H7 (cell line): ENCODE data around the gene MKLN1. TPM values are rescaled to one million over a fixed set of nuclear protein-coding genes. Genes with fewer than 3 reads are reported as not detected.

ENCODE experiments used
- DNase-seq: peaks from one replicate; pipeline ENCODE4 v3.0.0; 2012
- H3K27me3 ChIP-seq: 2 replicates; pipeline ENCODE4 v1.6.0; 2011; ENCODE audit warnings: mild to moderate bottlenecking, low read length; ENCODE audit not compliant: control insufficient read depth, insufficient read depth
- H3K36me3 ChIP-seq: replicated peaks from 2 replicates; pipeline ENCODE4 v1.5.1; 2011; ENCODE audit warnings: low read length; ENCODE audit not compliant: control insufficient read depth, insufficient read depth
- H3K4me3 ChIP-seq: 2 replicates; pipeline ENCODE4 v1.5.1; 2011; ENCODE audit warnings: low read depth, mild to moderate bottlenecking, control low read depth, low read length, moderate library complexity; ENCODE audit not compliant: insufficient read depth
- total RNA-seq: library from RNA; depleted of rRNA; stranded (reverse); fragments of >200 nt; shearing (Covaris generic); gene quantifications from 2 replicates; pipeline ENCODE4 v1.2.3, GENCODE V29; 2014

Gene MKLN1
- total RNA-seq, 1 experiment from 2014 or later, result 22.9 TPM

DNA sequence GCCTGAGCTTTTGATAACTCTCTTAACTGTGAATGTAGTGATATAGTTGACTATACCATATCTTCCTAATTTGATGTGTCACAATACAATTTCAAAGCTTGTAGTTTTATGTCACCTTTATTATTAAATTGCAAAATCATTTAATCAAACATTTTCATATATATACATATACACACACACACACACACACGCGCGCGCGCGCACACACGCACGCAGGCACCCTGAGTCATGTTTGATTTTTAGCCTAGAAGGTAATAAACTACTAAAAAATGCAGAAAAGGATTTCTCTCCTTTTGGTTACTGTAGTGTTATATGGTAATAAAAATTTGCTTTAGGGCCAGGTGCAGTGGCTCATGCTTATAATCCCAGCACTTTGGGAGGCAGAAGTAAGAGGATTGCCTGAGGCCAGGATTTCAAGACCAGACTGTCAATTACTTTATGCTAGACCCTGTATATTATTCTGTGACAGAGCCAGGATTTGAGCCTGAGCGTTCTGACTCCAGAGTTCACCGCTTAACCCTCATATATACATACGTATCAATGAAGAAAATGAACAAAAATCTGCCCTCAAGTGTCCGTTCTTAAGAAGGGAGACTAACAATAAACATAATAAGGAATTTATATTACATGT, 139.2 kb downstream of the MKLN1 start:
- no peaks in the 10 kb centered on the region for H3K27me3 ChIP-seq
- no peak for DNase-seq
- H3K36me3 ChIP-seq, result peaks cover 10% of the 10 kb centered on the region
- H3K4me3 ChIP-seq, result no peak overlapping the region

DNA sequence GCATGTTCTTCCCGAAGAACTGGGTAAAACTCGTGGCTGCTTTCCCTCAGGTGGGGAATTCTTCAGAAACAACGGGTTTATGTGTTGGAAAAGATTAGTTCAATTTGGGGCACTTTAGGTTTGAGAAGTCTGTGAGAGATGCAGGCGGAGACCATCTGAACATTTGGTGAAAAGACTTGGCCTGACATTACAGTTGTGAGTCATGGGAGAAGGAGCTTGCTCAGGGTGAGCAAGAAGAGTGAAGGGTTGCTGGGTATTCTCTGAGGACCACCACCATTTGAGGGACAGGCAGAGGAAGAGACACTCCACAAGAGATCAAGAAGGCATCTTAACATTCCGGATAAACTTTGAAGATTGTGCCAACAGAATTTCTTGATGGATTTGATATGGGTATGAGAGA, 140.1 kb downstream of the MKLN1 start:
- Histone ChIP-seq H3K27me3 (no peaks in the 10 kb centered on the region), H3K4me3 (no peak overlapping the region), H3K36me3 (peaks cover 10% of the 10 kb centered on the region)
- DNase-seq, result no peak

DNA sequence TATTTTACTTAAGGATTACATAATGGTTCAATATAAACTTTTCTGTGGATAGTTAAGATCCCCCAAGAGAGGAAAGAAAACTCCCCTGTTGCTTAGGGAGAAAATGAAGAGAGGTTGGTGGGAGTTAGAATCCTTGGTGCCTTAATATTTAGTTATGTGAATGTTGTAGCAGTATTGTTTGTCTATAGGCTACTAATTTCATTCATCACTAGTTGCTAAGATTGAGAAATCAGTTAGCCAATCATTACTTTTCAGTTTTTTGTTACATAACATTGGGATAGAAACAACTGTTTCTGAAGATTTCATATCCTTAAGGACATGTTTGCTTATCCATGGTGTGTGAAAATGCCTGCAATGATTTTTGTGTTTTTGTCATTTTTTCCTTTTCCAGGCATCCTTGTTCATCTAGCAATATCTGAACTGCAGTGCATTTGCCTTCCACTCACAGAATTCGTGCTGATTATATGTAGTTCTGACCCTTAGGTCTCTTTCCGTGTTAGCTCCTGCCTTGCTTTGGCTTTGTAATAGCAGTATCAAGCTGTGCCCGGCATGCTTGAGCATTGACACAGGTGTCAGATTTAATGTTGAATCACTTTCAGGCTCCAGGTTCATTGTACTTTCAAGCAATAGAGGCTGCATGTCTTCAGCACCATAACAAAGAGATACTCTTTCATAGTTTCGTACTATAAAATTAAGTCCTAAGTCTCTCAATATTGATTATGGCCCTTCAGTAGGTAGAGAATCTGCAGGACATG, 143.8 kb downstream of the MKLN1 start:
- Histone ChIP-seq H3K36me3 (peaks cover 4% of the 10 kb centered on the region), H3K4me3 (no peak overlapping the region), H3K27me3 (no peaks in the 10 kb centered on the region)
- DNase-seq, result peak; percentile 23

DNA sequence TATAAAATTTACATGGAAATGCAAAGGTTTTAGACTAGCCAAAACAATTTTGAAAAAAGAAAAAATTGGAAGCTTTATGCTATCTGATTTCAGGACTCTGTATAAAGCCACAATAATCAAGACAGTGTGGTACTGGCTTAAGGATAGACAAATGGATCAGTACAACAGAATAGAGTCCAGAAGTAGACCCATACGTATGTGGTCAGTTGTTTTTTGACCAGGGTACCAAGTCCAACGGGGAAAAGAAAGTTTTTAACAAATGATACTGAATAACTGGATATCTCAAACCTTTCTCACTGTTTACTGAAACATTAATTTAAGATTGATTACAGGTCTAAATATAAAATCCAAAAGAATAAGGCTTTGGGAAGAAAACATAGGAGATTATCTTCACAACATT, 149.1 kb downstream of the MKLN1 start:
- DNase-seq, result no peak
- Histone ChIP-seq H3K4me3 (no peak overlapping the region), H3K36me3 (peaks cover 2% of the 10 kb centered on the region; the same call in 1 of the 2 replicates), H3K27me3 (no peaks in the 10 kb centered on the region)

DNA sequence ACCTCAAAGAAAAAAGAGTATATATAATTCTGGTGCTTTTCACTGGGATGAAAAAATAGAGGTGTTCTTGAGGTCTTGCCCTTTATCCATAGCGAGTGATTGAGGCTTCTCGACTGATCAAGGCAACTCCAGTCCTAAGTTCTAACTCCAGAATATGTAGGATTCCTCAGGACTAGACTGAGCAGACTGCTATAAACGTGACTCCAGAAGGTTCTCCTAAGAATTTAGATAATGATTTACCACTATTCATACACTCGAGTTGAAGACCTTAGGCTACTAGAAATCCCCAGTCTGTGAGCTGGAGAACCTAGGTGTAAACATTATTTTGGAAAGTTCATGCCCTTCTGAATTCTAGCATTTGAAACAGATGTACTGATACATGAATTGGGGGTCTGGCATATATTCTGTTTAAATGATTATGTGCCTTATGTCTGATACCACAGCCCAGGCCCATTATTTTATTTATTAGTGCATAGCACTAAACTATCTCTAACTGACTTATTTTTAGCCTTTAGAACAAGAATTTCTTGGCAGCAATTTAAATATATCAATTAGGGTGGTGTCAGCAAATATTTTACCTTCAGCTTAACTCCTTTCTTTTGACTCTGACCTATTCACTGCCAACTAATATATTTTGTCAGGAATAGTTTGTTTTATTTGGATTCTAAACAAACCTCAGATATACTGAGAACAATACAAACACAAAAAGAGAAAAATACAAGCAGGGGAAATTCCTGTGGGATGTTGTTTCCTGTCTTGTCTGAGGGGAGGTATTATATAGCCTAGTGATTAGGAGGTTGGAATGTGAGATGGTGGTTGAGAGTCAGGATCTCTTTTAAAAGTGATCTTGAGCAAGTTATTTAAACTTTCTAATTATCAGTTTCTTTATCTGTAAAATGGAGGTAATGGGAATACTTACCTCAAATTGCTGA, 153.0 kb downstream of the MKLN1 start:
- no peaks in the 10 kb centered on the region for H3K27me3 ChIP-seq
- no peak for DNase-seq
- H3K36me3 ChIP-seq, result no peaks in the 10 kb centered on the region; the same call in none of the 2 replicates
- H3K4me3 ChIP-seq, result no peak overlapping the region

DNA sequence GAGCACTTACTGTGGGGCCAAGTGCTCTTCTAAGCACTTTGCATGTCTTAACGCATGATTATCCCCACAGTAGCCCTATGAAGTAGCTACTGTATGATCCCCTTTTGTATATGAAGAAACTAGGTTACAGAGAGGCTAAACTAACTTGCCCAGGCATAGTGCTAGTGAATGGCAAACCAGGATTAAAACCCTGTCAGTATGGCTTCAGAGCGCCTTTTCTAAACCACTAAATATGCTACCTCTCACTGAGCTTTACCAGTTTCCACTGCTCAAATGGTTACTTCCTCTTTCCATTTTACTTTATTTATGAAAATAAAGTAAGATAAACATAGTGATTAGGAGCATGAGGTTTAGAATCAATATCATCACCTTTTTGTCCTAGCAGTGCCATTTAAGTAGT, 155.1 kb downstream of the MKLN1 start:
- Histone ChIP-seq H3K36me3 (no peaks in the 10 kb centered on the region; the same call in none of the 2 replicates), H3K4me3 (no peak overlapping the region), H3K27me3 (no peaks in the 10 kb centered on the region)
- DNase-seq, result no peak

DNA sequence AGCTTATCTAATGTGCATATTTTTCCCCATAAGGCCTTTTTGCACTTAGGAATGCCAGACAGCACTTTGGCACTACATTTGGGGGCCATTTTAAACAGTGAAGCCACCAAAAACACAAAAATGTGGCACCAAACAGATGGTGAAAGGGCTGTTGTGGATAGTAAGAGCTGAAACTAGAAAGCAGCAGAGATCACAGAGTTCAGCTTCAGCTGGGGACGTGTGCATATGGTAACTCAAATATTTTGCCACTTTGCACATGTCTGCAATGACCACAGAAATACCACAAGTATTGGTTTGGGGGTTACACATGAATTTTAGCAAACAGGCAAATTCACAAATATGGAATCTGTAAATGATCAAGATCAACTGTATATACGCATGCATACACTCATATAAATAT, 155.9 kb downstream of the MKLN1 start:
- DNase-seq, result no peak

DNA sequence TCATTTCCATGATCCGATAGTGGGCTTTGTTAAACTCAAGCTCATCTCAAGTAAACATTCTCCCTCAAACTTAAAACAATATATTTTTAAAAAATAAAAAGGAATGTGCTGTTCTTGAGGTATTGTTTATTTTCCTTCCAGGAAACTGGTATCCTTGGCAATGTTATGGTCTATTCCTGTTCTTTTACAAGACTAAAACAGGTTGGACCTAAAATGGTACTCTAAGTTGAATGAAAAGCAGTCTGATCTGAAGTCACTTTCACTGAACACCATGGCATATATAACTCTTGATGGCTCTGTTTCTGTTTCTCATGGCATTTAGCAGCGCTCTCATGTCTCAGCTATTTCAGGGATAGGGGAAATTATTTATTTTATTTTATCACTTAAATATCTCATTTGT, 158.7 kb downstream of the MKLN1 start:
- H3K36me3 ChIP-seq, result no peaks in the 10 kb centered on the region; the same call in none of the 2 replicates
- H3K27me3 ChIP-seq, result no peaks in the 10 kb centered on the region
- no peak for DNase-seq
- no peak overlapping the region for H3K4me3 ChIP-seq

More for the DNA sequence above, 155.9 kb downstream of the MKLN1 start:
- no peaks in the 10 kb centered on the region; the same call in none of the 2 replicates for H3K36me3 ChIP-seq
- H3K4me3 ChIP-seq, result no peak overlapping the region
- H3K27me3 ChIP-seq, result no peaks in the 10 kb centered on the region

DNA sequence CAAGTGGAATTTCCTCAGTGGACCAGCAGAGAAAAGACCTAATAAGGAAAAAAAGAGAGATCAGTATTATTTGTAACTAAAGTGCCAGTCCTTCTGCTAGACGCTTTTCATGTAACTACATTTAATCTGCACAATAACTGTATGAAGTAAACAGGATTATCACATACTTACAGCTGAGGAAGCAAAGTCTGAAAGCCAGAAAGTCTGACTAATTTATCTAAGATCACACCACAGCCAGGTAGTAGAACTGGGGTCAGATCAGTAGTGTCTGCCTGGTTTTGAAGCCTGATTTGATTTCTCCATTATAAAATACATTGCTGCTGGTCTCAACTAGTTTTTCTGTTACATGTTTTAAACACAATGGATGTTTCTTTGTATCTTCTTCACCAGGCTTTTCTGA, 159.5 kb downstream of the MKLN1 start:
- Histone ChIP-seq H3K36me3 (no peaks in the 10 kb centered on the region; the same call in 1 of the 2 replicates), H3K27me3 (no peaks in the 10 kb centered on the region), H3K4me3 (no peak overlapping the region)
- no peak for DNase-seq

DNA sequence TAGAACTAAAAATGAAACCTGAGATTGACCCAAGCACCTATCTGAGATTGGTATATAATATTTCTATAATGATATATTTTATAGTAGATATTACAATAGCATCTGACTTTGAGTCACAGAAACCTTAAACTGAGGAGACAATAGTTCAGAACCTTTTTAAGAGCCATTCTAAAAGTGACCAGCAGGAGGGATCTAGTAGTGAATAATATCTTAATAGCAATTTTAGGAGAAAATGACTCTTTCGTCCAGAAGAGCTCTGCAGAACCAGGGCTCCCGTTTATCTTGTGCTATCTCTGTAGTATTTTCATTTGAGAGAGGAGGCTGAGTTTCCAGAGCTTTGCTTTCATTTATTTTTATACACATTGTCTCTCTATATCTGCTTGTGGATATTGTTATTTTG, 160.7 kb downstream of the MKLN1 start:
- Histone ChIP-seq H3K36me3 (no peaks in the 10 kb centered on the region; the same call in 1 of the 2 replicates), H3K27me3 (no peaks in the 10 kb centered on the region), H3K4me3 (no peak overlapping the region)
- DNase-seq, result no peak

DNA sequence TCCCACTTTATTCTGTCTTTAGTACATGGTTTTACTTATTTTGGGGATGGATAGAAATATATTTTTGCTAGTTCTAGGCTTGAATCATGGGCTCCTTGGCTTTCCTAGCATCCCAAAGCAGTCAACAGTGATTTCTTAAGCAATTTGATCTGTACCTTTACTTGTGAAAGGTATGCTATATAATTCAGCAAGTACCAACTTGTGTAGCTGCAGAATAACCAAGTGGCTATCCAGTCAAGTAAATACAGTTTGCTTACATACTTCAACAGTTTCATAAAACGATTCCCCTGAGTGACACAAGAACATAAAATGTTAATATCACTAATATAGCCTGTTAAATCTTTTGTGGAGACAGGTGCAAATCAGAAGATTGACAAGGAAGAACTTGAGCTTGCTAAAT, 161.5 kb downstream of the MKLN1 start:
- DNase-seq, result no peak
- Histone ChIP-seq H3K4me3 (no peak overlapping the region), H3K36me3 (no peaks in the 10 kb centered on the region), H3K27me3 (no peaks in the 10 kb centered on the region)

DNA sequence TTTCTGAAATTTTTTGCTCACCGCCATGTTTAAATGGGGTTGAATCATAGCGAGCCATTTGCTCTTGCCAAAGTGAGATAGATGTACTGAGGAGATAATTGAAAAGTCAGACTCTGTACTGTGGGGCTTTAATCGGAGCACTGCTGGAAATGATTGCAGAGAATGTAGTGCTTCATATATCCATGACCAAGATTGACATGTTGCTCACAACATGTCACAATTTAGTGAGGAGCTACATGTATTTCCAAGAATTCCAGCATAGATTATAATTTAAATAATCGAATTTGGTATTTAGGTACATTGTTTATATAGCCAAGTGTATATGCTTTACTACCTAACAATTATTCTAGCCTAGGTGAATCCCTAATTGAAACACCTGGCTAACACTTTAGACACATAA, 162.2 kb downstream of the MKLN1 start:
- no peaks in the 10 kb centered on the region for H3K27me3 ChIP-seq
- H3K4me3 ChIP-seq, result no peak overlapping the region
- DNase-seq, result no peak
- H3K36me3 ChIP-seq, result no peaks in the 10 kb centered on the region

DNA sequence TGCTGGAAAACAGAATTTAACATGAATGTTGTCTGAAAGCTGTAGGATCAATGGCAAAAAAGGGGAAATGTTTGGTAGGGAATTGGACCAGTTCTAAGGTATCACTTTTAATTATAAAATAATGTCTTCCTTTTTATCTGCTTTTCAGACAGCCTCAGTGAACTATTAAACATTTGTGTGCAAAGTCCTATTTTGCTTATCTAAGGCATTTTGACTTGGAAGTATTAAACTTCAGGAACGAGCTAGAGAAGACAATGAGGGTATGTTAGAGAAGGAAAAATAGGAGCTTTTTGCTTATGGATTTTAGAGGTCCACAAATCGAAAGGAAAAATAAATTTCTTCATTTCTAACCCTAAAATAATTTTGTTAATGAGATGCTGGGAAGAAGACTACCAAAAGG, 165.4 kb downstream of the MKLN1 start:
- Histone ChIP-seq H3K4me3 (no peak overlapping the region), H3K27me3 (no peaks in the 10 kb centered on the region), H3K36me3 (0 out of 2 replicates have a peak, but pooled peaks cover 2% of the 10 kb centered on the region)
- no peak for DNase-seq

DNA sequence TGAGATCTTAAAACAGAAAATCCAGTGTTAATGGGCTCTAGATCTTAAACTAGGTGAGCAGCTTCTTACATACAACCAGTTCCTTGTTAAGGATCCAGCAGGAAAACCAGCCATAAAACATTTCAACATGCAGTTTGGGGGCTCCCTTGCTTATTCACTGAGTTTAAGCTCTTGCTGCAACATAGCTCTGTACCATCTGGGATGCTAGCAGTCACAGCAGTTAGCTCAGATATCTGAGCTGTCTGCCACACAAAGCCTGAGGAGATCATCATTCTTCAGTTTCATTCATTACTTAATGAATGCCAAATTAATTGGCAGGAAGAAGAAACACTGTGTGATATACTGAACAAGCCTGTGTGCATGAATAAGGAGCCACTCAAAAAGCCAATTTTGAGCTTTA, 165.9 kb downstream of the MKLN1 start:
- Histone ChIP-seq H3K36me3 (peaks cover 3% of the 10 kb centered on the region; the same call in 1 of the 2 replicates), H3K27me3 (no peaks in the 10 kb centered on the region), H3K4me3 (no peak overlapping the region)
- DNase-seq, result no peak
